ENCODE measurements around the gene AMZ1.

DNA sequence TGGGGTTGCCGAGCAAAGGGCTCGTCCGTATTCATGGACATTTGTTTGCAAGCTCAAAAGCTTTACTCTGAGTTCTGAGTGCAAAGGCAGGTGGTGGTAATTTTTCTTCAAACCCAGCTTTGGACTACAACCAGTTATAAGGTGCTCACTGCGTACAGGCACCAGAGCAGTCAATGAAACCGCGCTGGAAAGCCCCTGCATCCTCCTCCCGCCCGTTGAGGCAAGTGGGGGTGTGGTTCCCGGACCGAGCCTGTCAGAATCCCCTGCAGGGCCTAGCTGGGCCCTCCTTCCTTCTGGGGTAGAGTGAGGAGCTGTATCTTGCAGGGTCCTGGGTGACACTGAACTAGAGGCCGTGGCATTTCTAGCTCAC, 22.3 kb downstream of the AMZ1 start:
- TF ChIP-seq TAF1 (IDR thresholded peaks at IDR 0.05; ENCODE audit: borderline replicate concordance, insufficient read depth, low read length) (no peak), SIN3A (IDR thresholded peaks at IDR 0.05; ENCODE audit: borderline replicate concordance, insufficient read depth, low read length) (no peak), POLR2AphosphoS5 (IDR thresholded peaks at IDR 0.05; ENCODE audit: low read depth, low read length) (no peak)
- TF ChIP-seq, protein P1, sequence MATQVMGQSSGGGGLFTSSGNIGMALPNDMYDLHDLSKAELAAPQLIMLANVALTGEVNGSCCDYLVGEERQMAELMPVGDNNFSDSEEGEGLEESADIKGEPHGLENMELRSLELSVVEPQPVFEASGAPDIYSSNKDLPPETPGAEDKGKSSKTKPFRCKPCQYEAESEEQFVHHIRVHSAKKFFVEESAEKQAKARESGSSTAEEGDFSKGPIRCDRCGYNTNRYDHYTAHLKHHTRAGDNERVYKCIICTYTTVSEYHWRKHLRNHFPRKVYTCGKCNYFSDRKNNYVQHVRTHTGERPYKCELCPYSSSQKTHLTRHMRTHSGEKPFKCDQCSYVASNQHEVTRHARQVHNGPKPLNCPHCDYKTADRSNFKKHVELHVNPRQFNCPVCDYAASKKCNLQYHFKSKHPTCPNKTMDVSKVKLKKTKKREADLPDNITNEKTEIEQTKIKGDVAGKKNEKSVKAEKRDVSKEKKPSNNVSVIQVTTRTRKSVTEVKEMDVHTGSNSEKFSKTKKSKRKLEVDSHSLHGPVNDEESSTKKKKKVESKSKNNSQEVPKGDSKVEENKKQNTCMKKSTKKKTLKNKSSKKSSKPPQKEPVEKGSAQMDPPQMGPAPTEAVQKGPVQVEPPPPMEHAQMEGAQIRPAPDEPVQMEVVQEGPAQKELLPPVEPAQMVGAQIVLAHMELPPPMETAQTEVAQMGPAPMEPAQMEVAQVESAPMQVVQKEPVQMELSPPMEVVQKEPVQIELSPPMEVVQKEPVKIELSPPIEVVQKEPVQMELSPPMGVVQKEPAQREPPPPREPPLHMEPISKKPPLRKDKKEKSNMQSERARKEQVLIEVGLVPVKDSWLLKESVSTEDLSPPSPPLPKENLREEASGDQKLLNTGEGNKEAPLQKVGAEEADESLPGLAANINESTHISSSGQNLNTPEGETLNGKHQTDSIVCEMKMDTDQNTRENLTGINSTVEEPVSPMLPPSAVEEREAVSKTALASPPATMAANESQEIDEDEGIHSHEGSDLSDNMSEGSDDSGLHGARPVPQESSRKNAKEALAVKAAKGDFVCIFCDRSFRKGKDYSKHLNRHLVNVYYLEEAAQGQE (IDR thresholded peaks at IDR 0.05; ENCODE audit: insufficient read depth in 1 of 2, low read depth in 2 of 2, low read length in 2 of 2): no peak
